Memory B cell (primary cell): ENCODE data around the gene NFKB2.

Experiments used
- ATAC-seq: fragments of 150-1000 bp; cut with Tn5 transposase; 2 replicates; pipeline ENCODE4 v1.10.0; 2021; ENCODE audit warnings: low read depth, mild to moderate bottlenecking, moderate library complexity
- DNase-seq, 2 donors: peaks; one replicate each; pipeline ENCODE4 v3.0.0; 2022; ENCODE audit warnings: low spot score in 2 of 2
- H3K27ac Mint-ChIP-seq: one replicate; pipeline ENCODE4 v1.8.0; 2022; ENCODE audit warnings: mild to moderate bottlenecking, moderate library complexity, mixed read lengths
- H3K27me3 Mint-ChIP-seq: one replicate; pipeline ENCODE4 v1.8.0; 2022; ENCODE audit warnings: mixed read lengths
- H3K36me3 Mint-ChIP-seq: one replicate; pipeline ENCODE4 v1.8.0; 2022; ENCODE audit warnings: mild to moderate bottlenecking, mixed read lengths
- H3K4me1 Mint-ChIP-seq: one replicate; pipeline ENCODE4 v1.8.0; 2022; ENCODE audit warnings: mixed read lengths
- H3K4me3 Mint-ChIP-seq: one replicate; pipeline ENCODE4 v1.8.0; 2022; ENCODE audit warnings: mild to moderate bottlenecking, moderate library complexity, mixed read lengths
- H3K9me3 Mint-ChIP-seq: one replicate; pipeline ENCODE4 v1.8.0; 2022; ENCODE audit warnings: mixed read lengths

Gene NFKB2

DNA sequence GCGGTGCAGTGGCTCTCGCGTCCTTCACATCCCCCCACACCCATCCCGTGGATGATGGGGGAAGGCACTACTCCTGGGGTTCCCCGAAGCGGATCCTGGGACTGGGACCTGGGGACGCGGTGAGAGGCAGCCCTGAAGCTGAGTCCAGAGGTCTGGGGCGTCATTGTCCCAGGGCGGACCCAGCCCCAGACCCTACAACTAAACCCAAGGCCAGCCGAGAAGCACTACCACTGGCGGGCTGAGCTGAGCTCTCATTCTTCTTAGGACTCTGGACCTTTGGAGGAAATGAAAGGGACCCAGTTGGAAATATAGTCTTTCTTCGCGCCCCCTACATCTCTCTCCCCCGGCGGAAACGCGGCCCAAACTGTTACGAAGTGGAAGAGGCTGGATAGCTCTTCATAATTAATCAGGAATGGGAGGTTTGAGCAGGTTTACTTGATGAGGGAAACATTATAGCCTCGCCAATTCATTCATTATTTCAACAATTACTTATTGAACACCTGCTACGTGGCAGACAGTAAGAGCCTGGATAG, 24.7 kb downstream of the NFKB2 start:
- H3K4me3 Mint-ChIP-seq: peak overlapping the region; percentile 97
- H3K27ac Mint-ChIP-seq: peak overlapping the region; percentile 94
- ATAC-seq: no peak
- peaks cover 16% of the 10 kb centered on the region for H3K4me1 Mint-ChIP-seq
- H3K27me3 Mint-ChIP-seq: peaks cover 21% of the 10 kb centered on the region
- no peaks in the 10 kb centered on the region for H3K9me3 Mint-ChIP-seq
- peak in 1 of 2 donors; percentile 23 for DNase-seq
- H3K36me3 Mint-ChIP-seq: peaks cover 3% of the 10 kb centered on the region

DNA sequence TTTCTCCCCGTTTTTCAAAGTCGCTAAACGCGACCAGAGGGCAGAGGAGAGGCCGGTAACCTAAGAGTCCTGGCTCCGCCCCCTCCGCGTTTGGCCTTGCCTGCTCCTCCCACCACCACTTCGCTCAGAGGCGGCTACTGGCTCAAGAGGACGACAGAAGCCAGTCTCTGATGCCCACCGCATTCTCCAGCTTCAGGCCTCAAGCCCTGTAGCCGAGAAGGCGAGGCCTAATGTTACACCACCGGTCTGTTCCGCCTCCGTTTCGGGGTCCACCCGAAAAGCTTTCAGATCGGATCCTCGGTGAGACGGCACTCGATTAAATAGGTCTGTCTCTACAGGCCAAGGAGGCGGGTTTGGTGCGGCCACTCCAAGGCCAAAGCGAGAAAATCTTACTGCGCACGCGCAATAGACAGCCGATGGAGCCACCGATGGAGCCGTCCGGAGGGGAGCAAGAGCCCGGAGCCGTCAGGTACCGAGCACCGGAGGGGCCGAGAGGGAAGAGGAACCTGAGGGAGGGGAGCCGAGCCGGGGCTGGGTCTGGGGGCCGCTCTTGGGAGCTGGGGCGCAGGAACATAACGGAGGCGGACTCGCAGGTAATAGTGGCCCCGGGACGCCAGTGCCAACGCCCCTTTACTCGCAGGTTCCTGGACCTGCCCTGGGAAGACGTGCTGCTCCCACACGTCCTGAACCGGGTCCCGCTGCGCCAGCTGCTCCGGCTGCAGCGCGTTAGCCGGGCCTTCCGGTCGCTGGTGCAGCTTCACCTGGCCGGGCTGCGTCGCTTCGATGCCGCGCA, 25.4 kb downstream of the NFKB2 start, which contains the start of gene FBXL15:
FBXL15 (plus strand) TSS at position 123 of the 793 bp plus-strand sequence; CDS start at position 417, 294 bp downstream.
- Mint-ChIP-seq H3K27me3 (peaks cover 19% of the 10 kb centered on the region), H3K4me3 (peak within 1 kb of the TSS; percentile 97), H3K9me3 (no peaks in the 10 kb centered on the region), H3K36me3 (peaks cover 3% of the 10 kb centered on the region), H3K4me1 (peaks cover 20% of the 10 kb centered on the region), H3K27ac (peak within 1 kb of the TSS; percentile 94)
- ATAC-seq (peak; percentile 79), DNase-seq (peak; percentile 96 to 97)

DNA sequence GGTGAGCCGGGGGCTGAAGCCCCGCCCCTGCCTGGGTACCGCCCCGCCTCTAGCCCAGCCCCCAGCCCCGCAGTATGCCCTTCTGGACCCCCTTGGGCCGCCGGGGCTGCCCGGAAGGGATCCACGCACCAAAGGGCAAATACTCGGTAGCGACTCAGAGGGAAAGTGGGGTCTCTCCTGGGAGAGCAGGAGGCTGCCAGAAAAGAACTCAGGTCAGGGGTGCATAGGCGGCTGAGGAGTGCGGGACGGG, 25.9 kb downstream of the NFKB2 start:
- H3K4me1 Mint-ChIP-seq: peaks cover 21% of the 10 kb centered on the region
- DNase-seq (no peak), ATAC-seq (no peak)
- H3K27me3 Mint-ChIP-seq: peaks cover 16% of the 10 kb centered on the region
- H3K9me3 Mint-ChIP-seq: no peaks in the 10 kb centered on the region
- peaks cover 2% of the 10 kb centered on the region for H3K36me3 Mint-ChIP-seq
- H3K27ac Mint-ChIP-seq: peak overlapping the region; percentile 94
- H3K4me3 Mint-ChIP-seq: peak overlapping the region; percentile 97

DNA sequence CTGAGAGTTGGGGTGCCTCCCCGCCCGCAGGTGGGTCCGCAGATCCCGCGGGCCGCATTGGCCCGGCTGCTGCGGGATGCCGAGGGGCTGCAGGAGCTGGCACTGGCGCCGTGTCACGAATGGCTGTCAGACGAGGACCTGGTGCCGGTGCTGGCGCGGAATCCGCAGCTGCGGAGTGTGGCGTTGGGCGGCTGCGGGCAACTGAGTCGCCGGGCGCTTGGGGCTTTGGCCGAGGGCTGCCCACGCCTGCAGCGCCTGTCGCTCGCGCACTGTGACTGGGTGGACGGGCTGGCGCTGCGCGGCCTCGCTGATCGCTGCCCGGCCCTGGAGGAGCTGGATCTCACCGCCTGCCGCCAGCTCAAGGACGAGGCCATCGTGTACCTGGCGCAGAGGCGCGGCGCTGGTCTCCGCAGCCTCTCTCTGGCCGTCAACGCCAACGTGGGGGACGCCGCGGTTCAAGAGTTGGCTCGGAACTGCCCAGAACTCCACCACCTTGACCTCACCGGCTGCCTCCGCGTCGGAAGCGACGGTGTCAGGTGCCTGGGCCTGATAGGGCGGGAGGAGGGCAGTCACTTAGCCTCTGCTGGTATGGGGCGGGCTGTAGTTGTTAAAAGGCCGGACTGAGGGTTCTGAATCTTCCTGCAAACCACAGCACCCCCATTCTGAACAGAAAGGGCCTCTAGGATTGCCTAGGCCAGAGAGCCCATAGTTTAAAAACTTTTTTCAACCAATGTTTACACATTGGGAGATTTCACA, 26.4 kb downstream of the NFKB2 start:
- ATAC-seq: peak; percentile 3
- H3K36me3 Mint-ChIP-seq: peaks cover 2% of the 10 kb centered on the region

DNA sequence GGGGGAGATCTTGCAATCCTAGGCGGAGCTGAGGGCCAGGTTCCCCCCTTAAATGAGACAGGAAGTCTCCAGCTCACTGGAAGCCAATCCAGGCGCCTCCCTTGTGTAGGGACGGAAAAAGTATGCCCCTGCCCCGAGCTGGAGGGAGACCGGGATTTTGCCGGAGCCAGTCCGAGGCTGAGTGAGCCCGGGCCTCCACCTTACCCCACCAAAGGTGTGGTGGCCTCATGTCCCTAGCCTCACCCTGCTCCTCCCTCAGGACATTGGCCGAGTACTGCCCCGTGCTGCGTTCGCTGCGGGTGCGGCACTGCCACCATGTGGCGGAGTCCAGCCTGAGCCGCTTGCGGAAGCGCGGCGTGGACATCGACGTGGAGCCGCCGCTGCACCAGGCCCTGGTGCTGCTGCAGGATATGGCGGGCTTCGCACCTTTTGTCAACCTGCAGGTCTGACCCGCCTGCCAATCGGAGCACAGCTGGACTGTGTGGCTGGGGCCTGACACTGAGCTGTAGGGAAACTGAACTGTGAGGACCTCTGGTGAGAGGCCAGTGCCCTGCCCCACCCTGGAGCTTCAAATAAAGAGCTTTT, 27.1 kb downstream of the NFKB2 start:
- Mint-ChIP-seq H3K4me3 (peak overlapping the region; percentile 97), H3K27me3 (peaks cover 10% of the 10 kb centered on the region), H3K36me3 (peaks cover 7% of the 10 kb centered on the region), H3K27ac (no peak overlapping the region), H3K4me1 (peaks cover 21% of the 10 kb centered on the region), H3K9me3 (no peaks in the 10 kb centered on the region)
- DNase-seq (peak in 1 of 2 donors; percentile 48), ATAC-seq (peak; percentile 14)

More for the DNA sequence above, 26.4 kb downstream of the NFKB2 start:
- Mint-ChIP-seq H3K4me3 (peak overlapping the region; percentile 97), H3K27me3 (peaks cover 15% of the 10 kb centered on the region), H3K27ac (no peak overlapping the region), H3K4me1 (peaks cover 21% of the 10 kb centered on the region), H3K9me3 (no peaks in the 10 kb centered on the region)
- DNase-seq: no peak

DNA sequence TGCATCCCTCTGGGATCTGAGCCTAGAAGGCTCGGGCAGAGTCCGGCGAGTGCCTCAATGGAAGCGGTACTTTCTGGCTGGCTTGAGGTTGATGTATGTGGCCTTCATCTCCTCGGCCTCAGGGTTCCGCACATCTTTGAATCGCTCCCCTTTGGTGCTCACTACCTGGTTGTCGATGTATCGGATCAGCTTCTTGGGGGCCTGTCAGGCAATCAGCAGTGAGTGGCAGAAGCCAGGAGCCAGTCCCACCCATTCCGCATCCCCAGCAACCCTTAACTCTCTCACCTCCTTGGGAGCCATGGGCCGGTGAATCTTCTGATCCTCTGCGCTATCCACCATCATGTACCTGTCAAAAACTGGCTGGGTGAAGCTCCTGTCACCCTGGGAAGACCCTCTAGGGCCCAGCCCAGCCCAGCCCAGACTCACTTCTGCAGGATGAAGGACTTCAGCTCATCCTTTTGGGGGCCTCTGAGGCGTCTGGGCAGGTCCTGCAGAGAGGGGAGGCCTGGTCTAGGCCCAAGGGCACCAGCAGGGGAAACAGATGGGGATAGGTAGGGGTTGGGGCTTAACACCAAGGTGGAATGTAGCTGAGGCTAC, 28.0 kb downstream of the NFKB2 start:
- H3K36me3 Mint-ChIP-seq: peaks cover 7% of the 10 kb centered on the region
- DNase-seq (peak in 1 of 2 donors; percentile 12), ATAC-seq (no peak)
- peaks cover 4% of the 10 kb centered on the region for H3K27me3 Mint-ChIP-seq
- no peaks in the 10 kb centered on the region for H3K9me3 Mint-ChIP-seq
- H3K4me1 Mint-ChIP-seq: peaks cover 17% of the 10 kb centered on the region
- H3K27ac Mint-ChIP-seq: no peak overlapping the region
- peak overlapping the region; percentile 39 for H3K4me3 Mint-ChIP-seq

DNA sequence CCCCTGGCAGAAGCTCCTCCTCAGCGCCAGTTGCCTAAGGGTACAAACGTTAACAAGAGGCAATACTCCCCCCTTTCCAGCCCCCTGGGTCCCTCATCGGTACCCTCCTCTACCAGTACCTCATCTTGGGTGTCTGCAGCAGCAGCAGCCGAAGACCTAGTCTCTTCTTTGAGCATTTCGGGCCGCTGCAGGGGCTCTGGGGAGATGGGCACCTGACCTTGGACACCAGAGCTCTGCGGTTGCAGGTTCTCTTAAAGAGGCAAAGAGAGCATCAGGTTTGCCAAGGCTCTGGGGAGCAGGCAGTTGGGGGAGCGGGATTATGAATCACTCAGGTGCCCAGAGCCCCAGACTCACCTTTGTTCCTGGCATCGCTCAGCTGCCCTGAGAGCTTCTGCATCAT, 28.6 kb downstream of the NFKB2 start:
- Mint-ChIP-seq H3K27ac (no peak overlapping the region), H3K4me3 (no peak overlapping the region), H3K27me3 (peaks cover under 1% of the 10 kb centered on the region), H3K4me1 (peaks cover 14% of the 10 kb centered on the region), H3K9me3 (no peaks in the 10 kb centered on the region), H3K36me3 (peaks cover 7% of the 10 kb centered on the region)
- no peak for ATAC-seq
- DNase-seq: no peak

DNA sequence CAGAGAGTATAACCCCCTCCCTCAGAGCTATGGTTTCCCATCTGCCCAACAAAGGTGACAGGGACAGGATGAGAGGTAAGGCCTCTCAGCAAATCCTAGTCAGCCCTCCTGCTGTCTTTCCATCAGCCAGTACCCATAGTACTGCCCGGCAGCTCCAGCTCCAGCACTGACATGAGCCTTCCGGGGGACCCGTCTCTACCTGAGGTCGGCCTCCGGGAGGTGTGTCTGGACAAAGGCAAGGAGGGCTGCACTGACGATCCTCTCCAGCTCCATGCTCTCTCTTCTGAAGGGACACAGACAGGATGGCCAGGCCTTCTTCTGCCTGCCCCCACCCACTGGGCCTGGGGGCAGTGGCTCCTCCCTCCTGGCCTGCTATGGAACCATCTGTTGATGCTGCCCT, 29.4 kb downstream of the NFKB2 start:
- DNase-seq: no peak
- Mint-ChIP-seq H3K9me3 (no peaks in the 10 kb centered on the region), H3K4me1 (peaks cover 13% of the 10 kb centered on the region), H3K27me3 (no peaks in the 10 kb centered on the region), H3K36me3 (peaks cover 7% of the 10 kb centered on the region), H3K4me3 (no peak overlapping the region), H3K27ac (no peak overlapping the region)
- no peak for ATAC-seq

DNA sequence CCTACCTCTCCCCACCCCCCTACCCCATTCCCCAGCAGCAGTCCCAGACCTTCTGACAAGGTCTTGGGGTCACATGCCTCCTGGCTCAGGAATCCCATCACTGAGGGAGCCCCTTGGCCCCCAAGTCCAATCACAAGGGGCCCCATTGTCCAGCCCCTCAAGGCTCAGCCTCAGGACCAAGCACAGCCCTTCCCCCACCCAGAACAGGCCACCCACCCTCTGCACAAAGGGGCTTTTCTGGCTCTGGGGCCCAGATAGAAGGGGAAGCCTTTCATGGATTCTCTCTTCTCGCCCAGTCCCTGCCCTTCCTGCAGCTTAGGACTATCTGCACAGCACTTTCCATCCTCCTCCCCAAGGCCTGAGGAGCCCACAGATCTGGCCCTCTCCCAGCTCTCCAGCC, 29.9 kb downstream of the NFKB2 start:
- Mint-ChIP-seq H3K4me3 (no peak overlapping the region), H3K9me3 (no peaks in the 10 kb centered on the region), H3K36me3 (peaks cover 7% of the 10 kb centered on the region), H3K27ac (no peak overlapping the region), H3K27me3 (no peaks in the 10 kb centered on the region), H3K4me1 (peaks cover 13% of the 10 kb centered on the region)
- DNase-seq (no peak), ATAC-seq (no peak)

DNA sequence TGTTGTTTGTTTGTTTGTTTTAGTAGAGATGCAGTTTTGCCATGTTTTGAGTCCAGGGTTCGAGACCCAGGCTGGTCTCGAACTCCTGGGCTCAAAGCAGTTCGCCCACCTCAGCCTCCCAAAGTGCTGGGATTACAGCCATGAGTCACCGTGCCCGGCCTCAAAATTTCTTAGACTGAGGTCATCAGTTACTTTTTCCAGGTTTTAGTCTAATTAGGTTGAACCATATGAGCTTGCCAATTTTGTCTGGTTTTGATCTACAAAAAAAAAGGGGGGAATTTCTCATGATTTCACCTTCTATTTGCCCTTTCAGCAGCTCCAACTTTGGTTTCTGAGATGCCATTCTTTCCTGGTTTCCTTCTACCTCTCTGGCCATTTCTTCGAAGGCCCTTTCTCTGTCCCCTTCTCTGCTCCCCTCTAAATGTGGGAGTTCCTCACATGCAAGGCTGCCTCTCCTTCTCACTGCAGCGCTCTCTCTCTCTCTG, 31.3 kb downstream of the NFKB2 start:
- Mint-ChIP-seq H3K27me3 (no peaks in the 10 kb centered on the region), H3K9me3 (no peaks in the 10 kb centered on the region), H3K4me1 (peaks cover 17% of the 10 kb centered on the region), H3K36me3 (peaks cover 7% of the 10 kb centered on the region), H3K4me3 (no peak overlapping the region), H3K27ac (no peak overlapping the region)
- no peak for ATAC-seq
- no peak for DNase-seq

DNA sequence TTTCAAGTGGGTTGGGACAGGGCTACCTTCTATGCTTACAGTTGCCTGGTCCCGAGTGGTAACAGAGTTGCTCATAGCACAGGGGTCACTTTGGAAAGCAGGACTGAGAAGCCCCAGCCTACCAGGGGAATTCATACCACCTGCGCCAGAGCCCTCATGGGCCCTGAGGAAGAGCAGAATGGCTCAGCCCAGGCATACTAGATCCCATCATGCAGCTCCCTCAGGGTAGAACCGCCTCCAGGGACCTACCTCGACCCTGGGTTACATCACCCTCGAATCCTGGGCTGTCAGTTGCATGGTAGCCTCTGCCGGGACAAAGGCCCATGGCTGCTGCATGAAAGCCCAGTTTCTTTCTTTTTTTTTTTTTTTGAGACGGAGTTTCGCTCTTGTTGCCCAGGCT, 34.0 kb downstream of the NFKB2 start:
- Mint-ChIP-seq H3K4me3 (no peak overlapping the region), H3K27me3 (peaks cover 1% of the 10 kb centered on the region), H3K27ac (no peak overlapping the region), H3K9me3 (no peaks in the 10 kb centered on the region), H3K4me1 (peaks cover 19% of the 10 kb centered on the region), H3K36me3 (peaks cover 6% of the 10 kb centered on the region)
- ATAC-seq (no peak), DNase-seq (no peak)

DNA sequence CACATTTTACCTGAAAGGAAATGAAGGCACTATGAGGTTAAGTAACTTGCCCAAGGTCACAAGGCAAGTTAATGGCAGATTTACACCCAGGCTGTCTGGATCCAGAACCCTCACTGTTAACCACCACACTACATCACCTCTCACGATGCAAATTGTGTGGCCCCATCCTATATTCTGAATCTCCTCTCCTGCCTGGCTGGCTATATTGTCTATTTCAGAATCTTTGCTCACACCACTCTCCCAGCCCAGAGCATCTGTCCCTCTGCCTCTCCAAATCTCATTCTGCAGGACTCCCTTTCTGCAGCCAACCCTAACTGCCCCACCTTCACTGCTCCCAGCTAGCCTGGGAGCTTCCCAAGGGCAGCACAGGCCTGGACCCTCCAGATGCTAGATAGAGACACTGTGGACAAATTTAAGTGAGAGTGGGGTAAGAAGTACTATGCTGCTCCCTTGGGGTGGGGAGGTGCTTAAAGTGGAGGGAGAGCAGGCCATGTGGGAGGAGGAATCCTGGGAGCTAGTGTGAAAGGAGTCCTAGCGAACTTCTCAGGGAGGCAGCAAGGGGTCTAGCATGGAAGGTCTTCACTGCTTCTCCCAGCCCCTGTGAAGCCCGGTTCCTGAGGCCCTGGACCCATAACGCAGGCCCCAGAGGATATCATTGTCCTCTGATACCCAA, 36.1 kb downstream of the NFKB2 start:
- Mint-ChIP-seq H3K36me3 (peaks cover 6% of the 10 kb centered on the region), H3K9me3 (no peaks in the 10 kb centered on the region), H3K27me3 (peaks cover 1% of the 10 kb centered on the region), H3K27ac (peak overlapping the region; percentile 84), H3K4me3 (peak overlapping the region; percentile 94), H3K4me1 (peaks cover 21% of the 10 kb centered on the region)
- DNase-seq (no peak), ATAC-seq (no peak)

DNA sequence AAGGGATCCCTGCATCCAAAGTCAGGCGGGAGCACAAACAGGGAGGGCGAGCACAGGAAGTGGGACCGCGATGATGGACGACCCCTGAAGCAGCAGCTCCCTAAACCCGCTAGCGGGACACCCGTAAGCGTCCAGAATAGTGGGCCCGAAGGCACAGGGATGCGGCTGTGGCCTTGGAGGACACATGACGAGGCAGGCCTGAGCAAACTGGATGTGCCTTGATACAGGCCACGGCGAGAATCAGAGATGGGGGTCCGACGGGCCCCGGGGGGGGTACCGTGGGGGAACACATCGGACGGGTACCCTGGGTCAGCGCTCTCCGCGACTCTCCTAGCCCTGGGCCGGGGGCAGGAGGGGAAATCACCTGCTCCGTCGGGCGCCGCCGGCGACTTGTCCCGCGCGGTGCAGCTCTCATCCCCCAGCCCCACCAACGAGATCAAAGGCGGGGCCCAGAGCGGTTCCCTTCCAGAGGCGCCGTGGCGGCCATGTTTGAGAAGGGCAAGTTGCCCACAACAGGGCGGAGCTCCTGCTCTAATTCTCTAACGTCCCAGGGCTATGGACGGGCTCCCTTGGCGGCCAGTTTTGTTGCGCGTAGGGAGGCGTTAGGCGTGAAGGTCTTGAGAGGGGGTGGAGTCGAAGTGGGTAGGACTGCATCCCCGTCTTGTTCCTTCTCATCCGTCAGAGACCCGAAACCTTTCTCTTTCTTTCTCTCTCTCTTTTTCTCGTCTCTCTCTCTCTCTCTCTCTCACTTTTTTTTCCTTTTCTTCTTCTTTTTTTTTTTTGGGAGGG, 36.9 kb downstream of the NFKB2 start, which contains the start of gene CUEDC2:
CUEDC2 (minus strand) TSS at position 413 of the 789 bp plus-strand sequence. CDS start 7,386 bp downstream, outside the sequence.
- Mint-ChIP-seq H3K9me3 (no peaks in the 10 kb centered on the region), H3K27ac (peak within 1 kb of the TSS; percentile 84), H3K4me3 (peak within 1 kb of the TSS; percentile 94), H3K36me3 (peaks cover 3% of the 10 kb centered on the region), H3K4me1 (peaks cover 21% of the 10 kb centered on the region), H3K27me3 (peaks cover 1% of the 10 kb centered on the region)
- ATAC-seq (peak; percentile 97), DNase-seq (peak; percentile 93 to 97)
